ENCODE results near the gene NVL. TPM values are rescaled to one million over a fixed set of nuclear protein-coding genes. Genes with fewer than 3 reads are reported as not detected.
A peak's percentile ranks its signal among the peaks of the same experiment; 100 is the strongest.

NVL gene
- total RNA-seq, 4 donors from 2014 or later: 35.9 to 52.3 (median 40.5) TPM

DNA sequence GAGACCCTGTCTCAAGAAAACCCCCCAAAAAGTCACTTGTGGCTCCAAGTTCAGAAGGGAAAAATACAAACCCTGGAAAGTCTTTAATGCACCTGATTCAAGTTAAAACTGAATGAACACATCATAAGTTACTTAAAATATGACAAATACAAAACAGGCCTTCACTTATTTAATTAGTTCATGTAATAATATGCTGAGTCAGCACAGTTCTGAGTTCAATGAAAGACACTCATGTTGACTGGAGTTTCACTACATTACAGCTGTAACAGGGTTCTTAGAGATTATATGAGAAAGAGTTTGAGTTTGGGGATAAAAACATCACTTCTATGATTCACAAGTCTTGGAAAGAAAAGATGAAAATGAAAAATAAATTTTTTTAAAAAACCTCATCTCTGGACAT, 96.0 kb downstream of the NVL start:
- Histone ChIP-seq H3K4me1 (no peaks in the 10 kb centered on the region), H3K27ac (no peak overlapping the region), H3K36me3 (peaks cover 0 to 34% (median 15%) of the 10 kb centered on the region in 4 donors), H3K27me3 (no peaks in the 10 kb centered on the region), H3K9me3 (no peaks in the 10 kb centered on the region), H3K4me3 (no peak overlapping the region)
- no peak for DNase-seq
- intact Hi-C loops (cut with DNase I; ENCODE audit: low total_unique reads) (no loop called here), in situ Hi-C loops (cut with MboI; ENCODE audit: low pct_ligation_motif_present in 1 of 4, low pct_unique_long_range_greater_than_20kb in 1 of 4, low sequenced_read_pairs in 3 of 4) (no loop called here)
- TF ChIP-seq, protein P1, sequence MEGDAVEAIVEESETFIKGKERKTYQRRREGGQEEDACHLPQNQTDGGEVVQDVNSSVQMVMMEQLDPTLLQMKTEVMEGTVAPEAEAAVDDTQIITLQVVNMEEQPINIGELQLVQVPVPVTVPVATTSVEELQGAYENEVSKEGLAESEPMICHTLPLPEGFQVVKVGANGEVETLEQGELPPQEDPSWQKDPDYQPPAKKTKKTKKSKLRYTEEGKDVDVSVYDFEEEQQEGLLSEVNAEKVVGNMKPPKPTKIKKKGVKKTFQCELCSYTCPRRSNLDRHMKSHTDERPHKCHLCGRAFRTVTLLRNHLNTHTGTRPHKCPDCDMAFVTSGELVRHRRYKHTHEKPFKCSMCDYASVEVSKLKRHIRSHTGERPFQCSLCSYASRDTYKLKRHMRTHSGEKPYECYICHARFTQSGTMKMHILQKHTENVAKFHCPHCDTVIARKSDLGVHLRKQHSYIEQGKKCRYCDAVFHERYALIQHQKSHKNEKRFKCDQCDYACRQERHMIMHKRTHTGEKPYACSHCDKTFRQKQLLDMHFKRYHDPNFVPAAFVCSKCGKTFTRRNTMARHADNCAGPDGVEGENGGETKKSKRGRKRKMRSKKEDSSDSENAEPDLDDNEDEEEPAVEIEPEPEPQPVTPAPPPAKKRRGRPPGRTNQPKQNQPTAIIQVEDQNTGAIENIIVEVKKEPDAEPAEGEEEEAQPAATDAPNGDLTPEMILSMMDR (IDR thresholded peaks at IDR 0.05): no peak
- TF ChIP-seq POLR2AphosphoS5 (IDR thresholded peaks at IDR 0.05) (no peak), EP300 (IDR thresholded peaks at IDR 0.05; ENCODE audit: low read depth) (no peak)

DNA sequence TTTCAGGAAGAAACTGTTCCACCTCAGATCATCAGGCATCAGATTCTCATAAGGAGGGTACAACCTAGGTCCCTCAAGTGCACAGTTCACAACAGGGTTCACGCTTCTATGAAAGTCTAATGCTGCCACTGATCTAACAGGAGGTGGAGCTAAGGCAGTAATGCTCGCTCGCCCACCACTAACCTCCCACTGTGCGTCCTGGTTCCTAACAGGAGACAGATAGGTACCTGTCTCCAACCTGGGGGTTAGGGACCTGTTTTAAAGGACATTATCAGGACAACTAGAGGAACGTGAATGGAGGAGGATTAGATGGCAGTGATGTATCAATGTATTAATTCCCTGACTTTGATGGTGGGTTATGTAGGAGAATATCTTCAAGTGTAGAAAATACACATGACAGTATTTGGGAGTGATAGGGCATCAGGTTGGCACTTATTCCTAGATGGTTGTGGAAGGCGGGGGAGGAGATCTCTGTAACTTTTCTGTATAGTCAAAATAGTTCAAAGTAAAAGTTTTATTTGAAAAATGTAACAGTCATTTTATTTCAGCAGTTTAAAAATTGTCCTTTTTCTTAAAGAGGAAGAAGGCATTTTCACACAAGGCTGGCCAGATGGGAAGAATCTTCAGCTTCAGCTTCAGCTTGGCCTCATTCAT, 103.0 kb downstream of the NVL start:
- Histone ChIP-seq H3K4me1 (peaks cover 0 to 12% (median 3%) of the 10 kb centered on the region in 4 donors), H3K9me3 (no peaks in the 10 kb centered on the region), H3K27me3 (no peaks in the 10 kb centered on the region), H3K36me3 (peaks cover 0 to 33% (median 13%) of the 10 kb centered on the region in 4 donors), H3K4me3 (no peak overlapping the region), H3K27ac (no peak overlapping the region)
- intact Hi-C loops (cut with DNase I; ENCODE audit: low total_unique reads) (no loop called here), in situ Hi-C loops (cut with MboI; ENCODE audit: low pct_ligation_motif_present in 1 of 4, low pct_unique_long_range_greater_than_20kb in 1 of 4, low sequenced_read_pairs in 3 of 4) (no loop called here)
- TF ChIP-seq, protein P1 (IDR thresholded peaks at IDR 0.05): no peak
- no peak for TF ChIP-seq POLR2AphosphoS5 (IDR thresholded peaks at IDR 0.05)
- no peak for TF ChIP-seq EP300 (IDR thresholded peaks at IDR 0.05; ENCODE audit: low read depth)
- TF ChIP-seq POLR2A (IDR thresholded peaks at IDR 0.05): no peak
- WGBS, 2 donors (ENCODE audit: low coverage in 1 of 2): 80 to 85% methylated on average over 2 to 6 of the region's 6 CpGs
- DNase-seq: no peak

DNA sequence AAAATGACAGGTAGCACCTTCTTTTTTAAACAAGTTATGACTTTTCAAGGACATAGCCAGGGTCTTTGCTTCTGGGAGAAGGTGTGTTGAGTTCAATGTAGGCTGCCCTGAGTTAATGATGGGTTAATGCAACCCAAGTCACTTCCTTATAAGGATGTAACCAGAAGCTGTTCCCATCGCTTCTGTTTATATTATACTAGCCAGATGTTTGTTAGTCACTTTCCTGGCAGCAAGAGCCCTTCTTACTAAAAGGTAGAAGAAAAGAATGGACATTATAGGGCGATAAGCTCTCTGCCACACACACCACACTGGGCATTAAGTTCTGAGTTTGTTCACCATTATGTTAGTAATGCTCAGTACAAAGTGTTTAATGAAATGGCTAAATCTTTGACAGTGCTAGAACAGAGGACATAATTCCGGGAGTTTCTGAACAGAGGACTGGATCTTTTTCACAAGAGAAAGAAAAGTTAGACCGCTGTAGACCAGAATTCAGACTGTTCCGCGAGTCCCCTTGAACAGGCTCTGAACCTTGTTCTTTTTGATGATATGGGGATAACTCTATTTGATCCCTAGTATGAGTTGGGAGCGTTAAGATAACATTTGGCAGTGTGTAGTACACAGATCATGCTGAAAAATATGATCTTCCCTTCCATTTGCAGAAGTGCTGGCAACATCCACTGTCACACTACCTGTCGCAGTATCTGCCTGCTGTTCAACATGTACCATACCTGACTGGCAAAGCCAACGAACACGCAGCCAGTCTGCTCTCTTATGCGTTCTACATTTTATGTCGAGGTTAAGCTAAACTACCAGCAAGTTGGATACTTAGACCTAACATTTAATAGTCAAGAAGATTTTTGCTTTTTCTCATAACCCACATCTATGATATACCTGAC, 105.9 kb downstream of the NVL start:
- Histone ChIP-seq H3K36me3 (peaks cover 0 to 15% (median 7%) of the 10 kb centered on the region in 4 donors), H3K9me3 (no peaks in the 10 kb centered on the region), H3K4me1 (peaks cover 0 to 12% (median 3%) of the 10 kb centered on the region in 4 donors), H3K27me3 (no peaks in the 10 kb centered on the region), H3K27ac (peak overlapping the region in 3 of 4 donors; percentile 28 to 42 (median 35)), H3K4me3 (no peak overlapping the region)
- DNase-seq: no peak
- intact Hi-C loops (cut with DNase I; ENCODE audit: low total_unique reads) (no loop called here), in situ Hi-C loops (cut with MboI; ENCODE audit: low pct_ligation_motif_present in 1 of 4, low pct_unique_long_range_greater_than_20kb in 1 of 4, low sequenced_read_pairs in 3 of 4) (no loop called here)
- no peak for TF ChIP-seq EP300 (IDR thresholded peaks at IDR 0.05; ENCODE audit: low read depth)
- TF ChIP-seq POLR2A (IDR thresholded peaks at IDR 0.05): no peak
- TF ChIP-seq, protein P1 (IDR thresholded peaks at IDR 0.05): no peak
- TF ChIP-seq POLR2AphosphoS5 (IDR thresholded peaks at IDR 0.05): no peak
- 69 to 73% methylated on average over 9 to 12 of the region's 12 CpGs for WGBS, 2 donors (ENCODE audit: low coverage in 1 of 2)

DNA sequence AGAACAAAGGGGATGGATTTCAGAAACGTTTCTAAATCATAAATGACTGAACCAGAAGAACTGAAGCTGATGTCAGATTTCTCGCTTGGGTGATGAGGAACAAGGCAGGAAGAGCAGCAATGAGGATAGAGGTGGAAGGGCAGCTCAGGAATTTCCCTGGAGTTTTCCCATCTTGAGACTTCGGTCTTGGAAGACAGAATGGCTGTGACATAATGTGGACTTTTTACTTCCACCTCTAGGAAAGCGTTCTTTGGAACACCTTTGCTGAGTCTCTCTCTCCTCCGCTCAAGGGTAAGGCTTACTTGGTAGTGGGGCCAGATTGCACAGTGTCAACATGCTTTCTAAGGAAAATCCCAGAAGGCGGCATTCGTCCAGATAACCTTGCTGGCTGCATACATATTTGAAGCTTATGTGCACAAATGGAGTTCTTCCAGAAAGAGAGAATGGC, 110.3 kb downstream of the NVL start:
- H3K4me3 ChIP-seq: no peak overlapping the region
- H3K36me3 ChIP-seq: no peaks in the 10 kb centered on the region
- 66 to 73% methylated on average over 4 to 7 of the region's 7 CpGs for WGBS, 2 donors (ENCODE audit: low coverage in 1 of 2)
- in situ Hi-C loops (cut with MboI; ENCODE audit: low pct_ligation_motif_present in 1 of 4, low pct_unique_long_range_greater_than_20kb in 1 of 4, low sequenced_read_pairs in 3 of 4) (no loop called here), intact Hi-C loops (cut with DNase I; ENCODE audit: low total_unique reads) (no loop called here)
- no peak for DNase-seq
- no peak overlapping the region for H3K27ac ChIP-seq
- no peak for TF ChIP-seq POLR2AphosphoS5 (IDR thresholded peaks at IDR 0.05)
- TF ChIP-seq, protein P1 (IDR thresholded peaks at IDR 0.05): no peak
- TF ChIP-seq POLR2A (IDR thresholded peaks at IDR 0.05): no peak
- TF ChIP-seq EP300 (IDR thresholded peaks at IDR 0.05; ENCODE audit: low read depth): no peak
- H3K4me1 ChIP-seq: peaks cover 0 to 12% (median 3%) of the 10 kb centered on the region in 4 donors
- H3K27me3 ChIP-seq: no peaks in the 10 kb centered on the region
- H3K9me3 ChIP-seq: no peaks in the 10 kb centered on the region
